ENCODE results near the gene LHFPL3. TPM values are rescaled to one million over a fixed set of nuclear protein-coding genes. Genes with fewer than 3 reads are reported as not detected.

LHFPL3 gene
- total and polyA plus RNA-seq, 2 of the 13 experiments (the other 11 are each of a cell fraction or from before 2014, with no cell fraction given), result not detected

DNA sequence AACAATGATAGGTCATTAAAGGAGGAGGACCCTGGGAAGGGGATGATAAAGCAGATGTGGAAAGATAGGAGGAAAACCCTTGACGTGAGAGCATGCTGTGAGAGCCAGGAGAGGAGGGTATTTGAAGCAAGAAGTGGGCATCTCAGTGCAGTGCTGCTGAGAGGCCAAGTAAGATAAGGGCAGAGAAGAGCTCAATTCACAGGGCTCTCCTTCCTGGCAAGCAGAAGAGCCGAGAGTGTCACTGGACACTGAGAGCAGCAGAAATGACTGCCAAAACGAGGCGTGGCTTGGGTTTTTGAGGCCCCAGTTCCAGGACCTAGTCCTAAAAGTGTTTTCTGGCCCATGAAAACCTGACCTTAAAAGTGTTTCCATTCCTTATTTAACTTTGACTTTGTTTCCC, 213.5 kb downstream of the LHFPL3 start:
- TF ChIP-seq GABPA (IDR thresholded peaks at IDR 0.05; ENCODE audit: low read depth, low read length) (no peak), GABPA (CRISPR knock-in tag; IDR thresholded peaks at IDR 0.05; ENCODE audit: low read depth) (no peak), ZNF143 (CRISPR knock-in tag; IDR thresholded peaks at IDR 0.05) (no peak), NRL (CRISPR knock-in tag; IDR thresholded peaks at IDR 0.05; ENCODE audit: borderline replicate concordance) (no peak), HDAC1 (CRISPR knock-in tag; IDR thresholded peaks at IDR 0.05) (no peak), AGO2 (optimal IDR thresholded peaks at IDR 0.05; ENCODE audit: low read depth, low read length) (no peak), ELF1 (CRISPR knock-in tag; IDR thresholded peaks at IDR 0.05) (no peak)
- TF ChIP-seq, protein P1, sequence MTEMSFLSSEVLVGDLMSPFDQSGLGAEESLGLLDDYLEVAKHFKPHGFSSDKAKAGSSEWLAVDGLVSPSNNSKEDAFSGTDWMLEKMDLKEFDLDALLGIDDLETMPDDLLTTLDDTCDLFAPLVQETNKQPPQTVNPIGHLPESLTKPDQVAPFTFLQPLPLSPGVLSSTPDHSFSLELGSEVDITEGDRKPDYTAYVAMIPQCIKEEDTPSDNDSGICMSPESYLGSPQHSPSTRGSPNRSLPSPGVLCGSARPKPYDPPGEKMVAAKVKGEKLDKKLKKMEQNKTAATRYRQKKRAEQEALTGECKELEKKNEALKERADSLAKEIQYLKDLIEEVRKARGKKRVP (CRISPR knock-in tag; IDR thresholded peaks at IDR 0.05), result no peak
- TF ChIP-seq, protein P2, sequence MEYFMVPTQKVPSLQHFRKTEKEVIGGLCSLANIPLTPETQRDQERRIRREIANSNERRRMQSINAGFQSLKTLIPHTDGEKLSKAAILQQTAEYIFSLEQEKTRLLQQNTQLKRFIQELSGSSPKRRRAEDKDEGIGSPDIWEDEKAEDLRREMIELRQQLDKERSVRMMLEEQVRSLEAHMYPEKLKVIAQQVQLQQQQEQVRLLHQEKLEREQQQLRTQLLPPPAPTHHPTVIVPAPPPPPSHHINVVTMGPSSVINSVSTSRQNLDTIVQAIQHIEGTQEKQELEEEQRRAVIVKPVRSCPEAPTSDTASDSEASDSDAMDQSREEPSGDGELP (IDR thresholded peaks at IDR 0.05; ENCODE audit: borderline replicate concordance, low read depth), result no peak
- WGBS (ENCODE audit: low lambda C conversion rate), result 3% methylated on average over 4 of the region's 4 CpGs
- Histone ChIP-seq H3K4me2 (ENCODE audit: low read depth, low read length) (no peak overlapping the region), H3K27ac (ENCODE audit: extremely low read length, insufficient read depth, low read length) (no peak overlapping the region), H3K9me3 (ENCODE audit: low read length) (no peaks in the 10 kb centered on the region), H3K36me3 (replicated peaks in 1 of 2; ENCODE audit: control insufficient read depth in 1 of 2, insufficient read depth in 2 of 2, low read length in 2 of 2) (no peaks in the 10 kb centered on the region), H3K4me3 (replicated peaks in 1 of 3; ENCODE audit: insufficient read depth in 1 of 3, low read depth in 2 of 3, low read length in 3 of 3) (no peak overlapping the region), H3K9ac (ENCODE audit: insufficient read depth, low read depth, low read length) (no peak overlapping the region), H3K27me3 (ENCODE audit: control insufficient read depth in 1 of 2, insufficient read depth in 2 of 2, low read length in 2 of 2) (no peaks in the 10 kb centered on the region), H3K79me2 (ENCODE audit: insufficient read depth, low read length) (no peaks in the 10 kb centered on the region), H2AFZ (ENCODE audit: low read length) (no peak overlapping the region), H3K4me1 (ENCODE audit: insufficient read depth, low read length) (no peaks in the 10 kb centered on the region), H4K20me1 (ENCODE audit: insufficient read depth, low read length) (no peaks in the 10 kb centered on the region)
- intact Hi-C loops (cut with micrococcal nuclease; ENCODE audit: unreplicated experiment), result no loop called here
- DNase-seq (ENCODE audit: low spot score) (no peak), ATAC-seq (no peak), FAIRE-seq (no peak)
- POLR2A ChIA-PET, result no interaction called here
- in situ Hi-C loops (cut with HindIII; ENCODE audit: extremely low pct_ligation_motif_present, low pct_unique_long_range_greater_than_20kb), result no loop called here
- BruUV-seq (replicated peaks), result no TSS peak
- CTCF ChIA-PET (ENCODE audit: low intra/inter-chr PET ratio, low total read pairs), result no interaction called here
